Mucosa of stomach (tissue), 1 donor: ENCODE measurements around the gene PTGER3.
"Not testable (repeated sequence)": the region's sequence is repeated elsewhere in the genome, so short reads cannot be mapped to it uniquely, and the experiment has no call there.

Experiments
- H3K27me3 ChIP-seq: one replicate; pipeline ENCODE4 v1.7.0; 2013; ENCODE audit warnings: mild to moderate bottlenecking, low read length; ENCODE audit not compliant: control insufficient read depth, insufficient read depth
- H3K36me3 ChIP-seq: one replicate; pipeline ENCODE4 v1.7.0; 2013; ENCODE audit warnings: low read length; ENCODE audit not compliant: control insufficient read depth, insufficient read depth
- H3K4me1 ChIP-seq: one replicate; pipeline ENCODE4 v1.7.0; 2013; ENCODE audit warnings: mild to moderate bottlenecking, low read length; ENCODE audit not compliant: control insufficient read depth, insufficient read depth
- H3K4me3 ChIP-seq: one replicate; pipeline ENCODE4 v1.7.0; 2013; ENCODE audit warnings: low read length
- H3K9ac ChIP-seq: one replicate; pipeline ENCODE4 v1.7.0; 2013; ENCODE audit warnings: mild to moderate bottlenecking, low read length, moderate library complexity
- H3K9me3 ChIP-seq: one replicate; pipeline ENCODE4 v1.7.0; 2013; ENCODE audit warnings: mild to moderate bottlenecking, low read length, moderate library complexity; ENCODE audit not compliant: control insufficient read depth
- donor health status: Pancreatic carcinoma.

Gene PTGER3

DNA sequence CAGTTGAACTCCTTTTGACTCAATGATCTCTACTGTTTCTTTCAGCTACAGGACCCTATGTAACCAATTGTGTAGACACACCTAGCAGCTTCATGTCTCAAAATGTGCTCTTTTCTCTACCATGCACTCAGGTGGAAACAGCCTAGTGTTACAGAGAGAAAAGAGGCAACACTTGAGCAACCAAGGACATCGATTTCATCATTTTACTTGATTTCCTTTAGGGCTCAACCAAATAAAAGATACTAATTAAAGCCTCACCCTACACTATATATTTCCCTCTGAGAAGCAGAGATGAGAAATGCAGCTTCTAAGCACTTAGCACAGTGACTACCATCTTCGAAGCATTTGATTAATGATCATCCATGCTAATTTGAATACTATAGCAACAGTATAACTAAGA lies 55.1 kb downstream of the PTGER3 start:
- H3K9ac ChIP-seq: no peak overlapping the region
- H3K27me3 ChIP-seq: peaks cover 6% of the 10 kb centered on the region
- H3K36me3 ChIP-seq: no peaks in the 10 kb centered on the region
- H3K4me1 ChIP-seq: no peaks in the 10 kb centered on the region
- no peak overlapping the region for H3K4me3 ChIP-seq
- H3K9me3 ChIP-seq: no peaks in the 10 kb centered on the region

DNA sequence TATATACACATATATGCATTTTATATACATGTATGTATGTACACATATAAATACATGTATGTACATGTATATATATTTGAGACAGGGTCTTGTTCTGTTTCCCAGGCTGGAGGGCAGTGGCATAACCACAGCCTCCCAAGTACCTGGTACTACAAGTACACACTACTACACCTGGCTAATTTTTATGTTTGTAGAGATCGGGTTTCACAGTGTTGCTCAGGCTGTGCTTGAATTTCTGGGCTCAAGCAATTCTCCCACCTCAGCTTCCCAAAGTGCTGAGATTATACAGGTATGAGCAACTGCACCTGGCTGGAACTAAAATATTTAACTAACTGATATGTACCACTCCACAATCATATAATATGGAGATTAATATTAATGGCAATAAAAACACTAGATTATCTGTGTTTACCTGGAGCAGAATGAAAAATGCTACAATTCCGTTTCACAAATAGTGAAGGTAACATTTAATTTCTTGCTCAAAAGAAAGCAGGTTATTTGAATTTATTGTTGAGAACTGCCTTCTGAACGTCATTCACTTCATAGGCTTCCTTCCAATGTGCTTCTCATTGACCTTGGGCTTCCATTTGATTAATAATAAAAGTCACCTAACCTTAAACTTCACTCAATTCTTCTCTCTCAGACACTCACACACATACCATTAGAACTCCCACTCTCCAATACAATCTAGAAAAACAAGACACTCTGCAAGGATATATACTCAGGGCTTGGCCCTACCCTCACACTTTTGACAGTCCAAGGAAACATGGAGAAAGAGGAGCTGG lies 57.0 kb downstream of the PTGER3 start:
- H3K36me3 ChIP-seq: no peaks in the 10 kb centered on the region
- H3K9me3 ChIP-seq: no peaks in the 10 kb centered on the region
- no peak overlapping the region for H3K9ac ChIP-seq
- no peaks in the 10 kb centered on the region for H3K4me1 ChIP-seq
- peaks cover 6% of the 10 kb centered on the region for H3K27me3 ChIP-seq
- no peak overlapping the region for H3K4me3 ChIP-seq

- H3K9ac ChIP-seq: no peak overlapping the region
- H3K4me1 ChIP-seq: no peaks in the 10 kb centered on the region
- no peak overlapping the region for H3K4me3 ChIP-seq
- H3K9me3 ChIP-seq: no peaks in the 10 kb centered on the region
- H3K27me3 ChIP-seq: peaks cover 6% of the 10 kb centered on the region
- H3K36me3 ChIP-seq: no peaks in the 10 kb centered on the region
Measured at GRCh38 chr1:70987497-70987896, 60.1 kb downstream of the PTGER3 start.

DNA sequence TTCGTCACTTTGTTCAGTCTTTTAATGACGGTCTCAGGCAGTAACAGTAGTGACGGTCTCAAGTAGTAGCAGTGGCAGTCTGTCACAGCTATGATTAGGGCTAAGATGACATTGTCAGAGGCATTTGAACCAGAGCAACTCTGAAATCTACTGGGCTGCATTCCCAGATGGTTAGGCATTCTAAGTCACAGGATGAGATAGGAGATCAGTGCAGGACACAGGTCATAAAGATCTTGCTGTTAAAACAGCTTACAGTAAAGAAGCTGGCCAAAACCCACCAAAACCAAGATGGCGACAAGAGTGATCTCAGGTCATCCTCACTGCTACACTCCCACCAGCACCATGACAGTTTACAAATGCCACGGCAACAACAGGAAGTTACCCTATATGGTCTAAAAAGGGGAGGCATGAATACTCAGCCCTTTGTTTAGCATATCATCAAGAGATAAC lies 61.8 kb downstream of the PTGER3 start:
- H3K4me1 ChIP-seq, H3K4me3 ChIP-seq, H3K27me3 ChIP-seq, H3K9me3 ChIP-seq, H3K9ac ChIP-seq, H3K36me3 ChIP-seq: not testable (repeated sequence)

GRCh38 chr1:70985278-70985677 lies 62.3 kb downstream of the PTGER3 start:
- not testable (repeated sequence) for H3K36me3 ChIP-seq, H3K4me3 ChIP-seq, H3K9ac ChIP-seq, H3K4me1 ChIP-seq, H3K9me3 ChIP-seq, H3K27me3 ChIP-seq

- no peak overlapping the region for H3K4me3 ChIP-seq
- H3K9me3 ChIP-seq: no peaks in the 10 kb centered on the region
- H3K9ac ChIP-seq: no peak overlapping the region
- peaks cover 3% of the 10 kb centered on the region for H3K27me3 ChIP-seq
- H3K36me3 ChIP-seq: no peaks in the 10 kb centered on the region
- H3K4me1 ChIP-seq: no peaks in the 10 kb centered on the region
Measured at GRCh38 chr1:70980361-70980760, 67.3 kb downstream of the PTGER3 start.

- peaks cover 3% of the 10 kb centered on the region for H3K27me3 ChIP-seq
- H3K9me3 ChIP-seq: no peaks in the 10 kb centered on the region
- no peaks in the 10 kb centered on the region for H3K4me1 ChIP-seq
- no peak overlapping the region for H3K4me3 ChIP-seq
- H3K36me3 ChIP-seq: no peaks in the 10 kb centered on the region
- no peak overlapping the region for H3K9ac ChIP-seq
Measured at GRCh38 chr1:70979881-70980280, 67.7 kb downstream of the PTGER3 start.

GRCh38 chr1:70979313-70979712 lies 68.3 kb downstream of the PTGER3 start:
- Histone ChIP-seq H3K36me3 (no peaks in the 10 kb centered on the region), H3K9ac (no peak overlapping the region), H3K4me1 (no peaks in the 10 kb centered on the region), H3K27me3 (peaks cover 3% of the 10 kb centered on the region), H3K4me3 (no peak overlapping the region), H3K9me3 (no peaks in the 10 kb centered on the region)

GRCh38 chr1:70978623-70979022 lies 69.0 kb downstream of the PTGER3 start:
- Histone ChIP-seq H3K4me1 (no peaks in the 10 kb centered on the region), H3K9ac (no peak overlapping the region), H3K9me3 (no peaks in the 10 kb centered on the region), H3K27me3 (peaks cover 3% of the 10 kb centered on the region), H3K36me3 (no peaks in the 10 kb centered on the region), H3K4me3 (no peak overlapping the region)

DNA sequence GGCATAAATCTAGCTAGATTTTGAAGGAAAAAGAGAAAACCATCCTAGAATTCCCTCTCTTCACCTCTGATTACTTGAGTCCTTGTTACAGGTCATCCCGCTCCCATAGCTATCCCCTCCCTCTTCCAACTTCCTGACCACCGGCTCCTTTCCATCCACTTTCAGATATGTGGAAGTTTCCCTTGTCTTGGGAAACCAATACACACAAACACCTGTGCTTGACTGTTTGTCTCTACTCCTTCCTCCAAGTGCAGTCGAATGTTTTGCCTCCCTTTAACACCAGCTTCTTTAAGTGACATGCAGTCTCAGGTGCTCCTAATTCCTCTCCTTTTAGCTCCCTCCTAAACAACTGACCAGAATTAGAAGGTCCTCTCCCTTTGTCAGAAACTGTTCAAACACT lies 70.0 kb downstream of the PTGER3 start:
- no peak overlapping the region for H3K4me3 ChIP-seq
- no peaks in the 10 kb centered on the region for H3K9me3 ChIP-seq
- peaks cover 3% of the 10 kb centered on the region for H3K27me3 ChIP-seq
- no peaks in the 10 kb centered on the region for H3K4me1 ChIP-seq
- no peak overlapping the region for H3K9ac ChIP-seq
- no peaks in the 10 kb centered on the region for H3K36me3 ChIP-seq

- Histone ChIP-seq H3K36me3 (no peaks in the 10 kb centered on the region), H3K4me1 (no peaks in the 10 kb centered on the region), H3K27me3 (peaks cover 3% of the 10 kb centered on the region), H3K9ac (no peak overlapping the region), H3K9me3 (no peaks in the 10 kb centered on the region), H3K4me3 (no peak overlapping the region)
Measured at GRCh38 chr1:70977041-70977440, 70.6 kb downstream of the PTGER3 start.

- Histone ChIP-seq H3K4me1 (no peaks in the 10 kb centered on the region), H3K4me3 (no peak overlapping the region), H3K9me3 (no peaks in the 10 kb centered on the region), H3K27me3 (peaks cover 3% of the 10 kb centered on the region), H3K9ac (no peak overlapping the region), H3K36me3 (no peaks in the 10 kb centered on the region)
Measured at GRCh38 chr1:70973754-70974153, 73.9 kb downstream of the PTGER3 start.

DNA sequence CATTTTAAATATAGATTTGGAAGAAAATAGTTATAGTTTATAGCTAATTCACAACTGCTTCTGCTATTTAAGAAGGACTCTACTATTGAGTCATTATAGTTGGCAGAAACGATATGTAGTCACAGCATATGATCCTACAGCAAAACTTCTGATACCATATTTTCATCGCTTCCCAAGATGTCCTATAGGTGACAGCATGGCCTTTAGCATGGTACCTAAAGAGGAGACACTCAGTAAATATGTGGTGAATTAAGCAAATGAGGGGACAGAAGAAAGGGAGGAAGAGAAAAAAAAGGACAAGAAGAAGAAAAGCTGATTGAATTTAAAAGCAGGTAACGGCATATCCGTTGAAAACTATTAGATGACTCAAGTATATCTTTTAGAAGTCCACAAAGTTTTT lies 77.2 kb downstream of the PTGER3 start:
- H3K9ac ChIP-seq: no peak overlapping the region
- no peak overlapping the region for H3K4me3 ChIP-seq
- H3K9me3 ChIP-seq: no peaks in the 10 kb centered on the region
- no peaks in the 10 kb centered on the region for H3K27me3 ChIP-seq
- no peaks in the 10 kb centered on the region for H3K36me3 ChIP-seq
- no peaks in the 10 kb centered on the region for H3K4me1 ChIP-seq
